ENCODE measurements around the gene LFNG. TPM values are rescaled to one million over a fixed set of nuclear protein-coding genes. Genes with fewer than 3 reads are reported as not detected.

LFNG gene
- total and polyA plus RNA-seq, 9 of the 15 experiments (the other 6 are each of a cell fraction or from before 2014, with no cell fraction given) = 0.03 to 0.89 (median 0.25) TPM; not detected in 1

DNA sequence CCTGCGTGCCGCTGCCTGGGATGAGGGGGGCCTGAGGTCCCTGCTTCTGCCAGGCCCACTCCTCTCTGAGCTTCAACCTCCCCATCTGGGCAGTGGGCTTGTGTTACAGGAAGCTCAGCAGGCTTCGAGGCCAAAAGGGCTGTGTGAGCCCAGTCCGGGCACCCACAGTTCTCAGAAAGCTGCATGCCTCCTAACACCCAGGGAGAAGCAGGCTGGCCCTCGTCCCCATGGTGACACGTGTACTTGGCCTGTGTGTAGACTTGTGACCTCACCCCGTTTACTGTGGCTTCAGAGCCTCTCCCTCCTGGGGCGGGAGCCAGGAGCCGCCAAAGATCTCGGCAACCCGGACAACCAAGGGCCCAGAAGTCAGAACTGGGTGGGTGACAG is 41.2 kb upstream of the LFNG start:
- Histone ChIP-seq H3K27me3 (ENCODE audit: control insufficient read depth in 2 of 2, insufficient read depth in 2 of 2, low read length in 2 of 2) (peaks cover 15 to 38% of the 10 kb centered on the region in 2 experiments; a peak in 4 of 5 replicates), H3K36me3 (ENCODE audit: control insufficient read depth, insufficient read depth, low read length) (no peaks in the 10 kb centered on the region), H3K9ac (ENCODE audit: insufficient read depth in 1 of 2, low read depth in 2 of 2, low read length in 2 of 2) (peak overlapping the region in 1 of 2 experiments; percentile 68; a peak in 1 of 4 replicates), H3K4me1 (replicated peaks in 1 of 2; ENCODE audit: control insufficient read depth in 2 of 2, insufficient read depth in 2 of 2, low read length in 2 of 2) (peaks cover 0 to 53% of the 10 kb centered on the region in 2 experiments; a peak in 3 of 5 replicates), H4K20me1 (replicated peaks; ENCODE audit: control insufficient read depth, insufficient read depth, low read length) (peaks cover 23% of the 10 kb centered on the region), H3K9me1 (ENCODE audit: control insufficient read depth, insufficient read depth, low read length) (no peaks in the 10 kb centered on the region), H3K4me3 (no peak overlapping the region), H3K4me2 (ENCODE audit: insufficient read depth, low read length) (no peak overlapping the region), H3K9me3 (replicated peaks; ENCODE audit: control insufficient read depth, insufficient read depth, low read depth, low read length) (peaks cover 4% of the 10 kb centered on the region; the same call in 1 of the 2 replicates), H2AFZ (ENCODE audit: low read depth, low read length) (no peak overlapping the region), H3K79me2 (ENCODE audit: control insufficient read depth, insufficient read depth, low read length) (no peaks in the 10 kb centered on the region), H3K27ac (ENCODE audit: extremely low read depth, low read depth, low read length) (no peak overlapping the region)
- WGBS (ENCODE audit: insufficient coverage, low coverage, missing lambda C conversion rate) = 11% methylated on average over 9 of the region's 11 CpGs
- no TSS peak for BruUV-seq (replicated peaks)
- in situ Hi-C loops (cut with MboI) (no loop called here), intact Hi-C loops (cut with micrococcal nuclease) (loop anchor here (5.0 to 10.0 kb wide), 2 partner anchors 89 to 186 kb away; no protein-coding TSS in a partner anchor)
- DNase-seq (ENCODE audit: extremely low read depth in 1 of 4, low spot score in 3 of 4) = peak in 2 of 4 experiments; percentile 38 to 50
- ATAC-seq = peak; percentile 22
- CTCF ChIA-PET (ENCODE audit: low intra/inter-chr PET ratio) = interaction anchor here (0.7 kb wide), 1 partner anchor 232 kb away, joined by 3 read pairs; no protein-coding TSS in a partner anchor
- no peak for FAIRE-seq
- POLR2A ChIA-PET = interaction anchor here (1.0 to 1.1 kb wide), 2 partner anchors 9 to 15 kb away, joined by 3 read pairs; no protein-coding TSS in a partner anchor
- TF ChIP-seq SIN3A (IDR thresholded peaks at IDR 0.05; ENCODE audit: borderline replicate concordance in 2 of 2, control insufficient read depth in 1 of 2, low read depth in 2 of 2, low read length in 2 of 2) (no peak), POLR2AphosphoS5 (IDR thresholded peaks at IDR 0.05; ENCODE audit: control insufficient read depth, insufficient read depth, low read depth, low read length) (no peak), SIX5 (IDR thresholded peaks at IDR 0.05; ENCODE audit: borderline replicate concordance in 1 of 2, insufficient read depth in 1 of 2, low read depth in 1 of 2, low read length in 2 of 2) (no peak), NR2C2 (CRISPR knock-in tag; IDR thresholded peaks at IDR 0.05) (no peak), NR2C2 (tag; IDR thresholded peaks at IDR 0.05) (no peak)
- TF ChIP-seq, protein P1, sequence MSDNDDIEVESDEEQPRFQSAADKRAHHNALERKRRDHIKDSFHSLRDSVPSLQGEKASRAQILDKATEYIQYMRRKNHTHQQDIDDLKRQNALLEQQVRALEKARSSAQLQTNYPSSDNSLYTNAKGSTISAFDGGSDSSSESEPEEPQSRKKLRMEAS (CRISPR knock-in tag; IDR thresholded peaks at IDR 0.05) = peak; percentile 58; the same call in 1 of the 2 replicates
- TF ChIP-seq, protein P2, sequence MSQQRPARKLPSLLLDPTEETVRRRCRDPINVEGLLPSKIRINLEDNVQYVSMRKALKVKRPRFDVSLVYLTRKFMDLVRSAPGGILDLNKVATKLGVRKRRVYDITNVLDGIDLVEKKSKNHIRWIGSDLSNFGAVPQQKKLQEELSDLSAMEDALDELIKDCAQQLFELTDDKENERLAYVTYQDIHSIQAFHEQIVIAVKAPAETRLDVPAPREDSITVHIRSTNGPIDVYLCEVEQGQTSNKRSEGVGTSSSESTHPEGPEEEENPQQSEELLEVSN (IDR thresholded peaks at IDR 0.05; ENCODE audit: borderline replicate concordance in 1 of 2, extremely low read depth in 1 of 2, insufficient read depth in 1 of 2, insufficient read length in 1 of 2, low read depth in 1 of 2, low read length in 1 of 2, poor library complexity in 1 of 2, severe bottlenecking in 1 of 2) = peak; percentile 61 to 84
